H1 (cell line): Measurements from ENCODE around the gene TMEM9B. TPM values are rescaled to one million over a fixed set of nuclear protein-coding genes. Genes with fewer than 3 reads are reported as not detected.

ENCODE experiments used
- CTCF ChIA-PET: fragments of 300-600 bp; sonication (Branson Sonifier 250); formaldehyde crosslinking; loops from one replicate; lab custom pipeline; 2021; ENCODE audit not compliant: partially characterized antibody; lab: Charles Lee
- POLR2A ChIA-PET: fragments of 300-600 bp; sonication (Branson Sonifier 250); formaldehyde crosslinking; loops from one replicate; lab custom pipeline; 2021; ENCODE audit warnings: inconsistent platforms; ENCODE audit not compliant: partially characterized antibody; lab: Charles Lee
- DNase-seq, 2 experiments: peaks; one replicate each; pipeline versions ENCODE4 v3.0.0 to v3.0.0-alpha.2; 2010 to 2022; ENCODE audit warnings: low spot score in 2 of 2, low read depth in 1 of 2, mixed read lengths in 1 of 2
- FAIRE-seq: peaks from 2 replicates; lab custom pipeline; 2011; peaks lifted over from hg19 to GRCh38; lab: Jason Lieb, UNC
- H2AFZ ChIP-seq: 2 replicates; pipeline ENCODE4 v1.8.1; 2012; ENCODE audit warnings: low read length, inconsistent platforms
- H2AK5ac ChIP-seq: 2 replicates; pipeline ENCODE4 v1.6.1; 2013; ENCODE audit warnings: low read depth, low read length
- H2BK120ac ChIP-seq: replicated peaks from 2 replicates; pipeline ENCODE3; 2013; ENCODE audit warnings: low read depth, low read length, inconsistent platforms
- H2BK12ac ChIP-seq: 2 replicates; pipeline ENCODE4 v1.6.1; 2013; ENCODE audit warnings: low read depth, low read length
- H2BK15ac ChIP-seq: 2 replicates; pipeline ENCODE4 v1.6.1; 2013; ENCODE audit warnings: low read length
- H2BK20ac ChIP-seq: 2 replicates; pipeline ENCODE4 v1.6.1; 2013; ENCODE audit warnings: low read length
- H2BK5ac ChIP-seq: 2 replicates; pipeline ENCODE4 v1.6.1; 2013; ENCODE audit warnings: low read depth, low read length
- H3K14ac ChIP-seq: 2 replicates; pipeline ENCODE4 v1.6.1; 2013; ENCODE audit warnings: inconsistent platforms; ENCODE audit not compliant: insufficient read length
- H3K18ac ChIP-seq: 2 replicates; pipeline ENCODE4 v1.6.1; 2013; ENCODE audit warnings: low read length; ENCODE audit errors: extremely low read depth
- H3K23ac ChIP-seq: 2 replicates; pipeline ENCODE4 v1.6.1; 2013; ENCODE audit warnings: inconsistent platforms; ENCODE audit not compliant: insufficient read length
- H3K23me2 ChIP-seq: 2 replicates; pipeline ENCODE4 v1.6.1; 2013; ENCODE audit warnings: low read depth, low read length
- H3K27ac ChIP-seq: 2 replicates; pipeline ENCODE4 v1.6.1; 2011; ENCODE audit warnings: low read depth, low read length, inconsistent platforms
- H3K27me3 ChIP-seq, 4 experiments: replicated peaks in 1 of 4; 1 replicate in 1 of 4; 2 replicates in 3 of 4; pipeline versions ENCODE4 v1.6.1 to v1.8.1; 2011 to 2013; ENCODE audit warnings: low read length in 3 of 4, mild to moderate bottlenecking in 3 of 4, inconsistent platforms in 2 of 4, mixed read lengths in 2 of 4, moderate library complexity in 1 of 4; ENCODE audit not compliant: control insufficient read depth in 3 of 4, insufficient read depth in 3 of 4; ENCODE audit errors: extremely low read depth in 1 of 4
- H3K36me3 ChIP-seq, 4 experiments: 2 replicates each; pipeline versions ENCODE4 v1.6.1 to v1.8.1; 2011 to 2013; ENCODE audit warnings: mild to moderate bottlenecking in 4 of 4, low read length in 3 of 4, moderate library complexity in 2 of 4, control low read depth in 1 of 4, inconsistent platforms in 1 of 4; ENCODE audit not compliant: insufficient read depth in 4 of 4, control insufficient read depth in 2 of 4
- H3K4ac ChIP-seq: replicated peaks from 2 replicates; pipeline ENCODE3; 2013; ENCODE audit warnings: low read length, low read depth, mixed read lengths, inconsistent platforms; ENCODE audit not compliant: insufficient read length
- H3K4me1 ChIP-seq, 4 experiments: replicated peaks in 1 of 4; 1 replicate in 1 of 4; 2 replicates in 3 of 4; pipeline versions ENCODE4 v1.6.1 to v1.8.1; 2011 to 2013; ENCODE audit warnings: low read length in 3 of 4, inconsistent platforms in 2 of 4, mixed read lengths in 1 of 4; ENCODE audit not compliant: insufficient read depth in 4 of 4, control insufficient read depth in 3 of 4
- H3K4me2 ChIP-seq, 2 experiments: 2 replicates each; pipeline versions ENCODE4 v1.6.1 to v1.8.1; 2011 to 2013; ENCODE audit warnings: low read depth in 2 of 2, low read length in 2 of 2, control low read depth in 1 of 2, inconsistent platforms in 1 of 2, mild to moderate bottlenecking in 1 of 2; ENCODE audit not compliant: insufficient read depth in 1 of 2
- H3K4me3 ChIP-seq, 4 experiments: fragments of 200-600, 300-600 bp in 1 of 4; sonication (generic), shearing (Covaris generic), sonication (Bioruptor Twin) in 1 of 4; 2 replicates each; pipeline versions ENCODE4 v1.5.1 to v1.8.1; 2011 to 2016; ENCODE audit warnings: low read length in 4 of 4, low read depth in 3 of 4, control low read depth in 2 of 4, inconsistent platforms in 2 of 4, mild to moderate bottlenecking in 2 of 4, mixed read lengths in 1 of 4, moderate library complexity in 1 of 4; ENCODE audit not compliant: insufficient read depth in 2 of 4; ENCODE audit errors: extremely low read depth in 1 of 4
- H3K56ac ChIP-seq: replicated peaks from 2 replicates; pipeline ENCODE3; 2013; ENCODE audit warnings: low read depth, mild to moderate bottlenecking, mixed read lengths, low read length, inconsistent platforms; ENCODE audit not compliant: insufficient read length
- H3K79me1 ChIP-seq: 2 replicates; pipeline ENCODE4 v1.6.1; 2013; ENCODE audit warnings: low read depth, low read length, control low read depth
- H3K79me2 ChIP-seq, 2 experiments: 2 replicates each; pipeline versions ENCODE4 v1.6.1 to v1.8.1; 2012 to 2013; ENCODE audit warnings: low read length in 2 of 2, mild to moderate bottlenecking in 2 of 2, inconsistent platforms in 1 of 2; ENCODE audit not compliant: insufficient read depth in 2 of 2, control insufficient read depth in 1 of 2
- H3K9ac ChIP-seq, 4 experiments: replicated peaks in 1 of 4; 1 replicate in 1 of 4; 2 replicates in 3 of 4; pipeline versions ENCODE4 v1.6.1 to v1.8.1; 2011 to 2013; ENCODE audit warnings: low read depth in 3 of 4, low read length in 3 of 4, control low read depth in 2 of 4, mild to moderate bottlenecking in 2 of 4, moderate library complexity in 2 of 4, inconsistent platforms in 1 of 4; ENCODE audit errors: extremely low read depth in 1 of 4
- H3K9me3 ChIP-seq, 2 experiments: 2 replicates each; pipeline versions ENCODE4 v1.6.1 to v1.8.1; 2012 to 2013; ENCODE audit warnings: mild to moderate bottlenecking in 2 of 2, moderate library complexity in 2 of 2, control low read depth in 1 of 2, inconsistent platforms in 1 of 2, low read depth in 1 of 2, low read length in 1 of 2, mixed read lengths in 1 of 2; ENCODE audit not compliant: insufficient read depth in 2 of 2
- H4K20me1 ChIP-seq, 2 experiments: replicated peaks in 1 of 2; 2 replicates each; pipeline versions ENCODE3 to v1.8.1; 2011 to 2013; ENCODE audit warnings: inconsistent platforms in 2 of 2, low read length in 2 of 2, mild to moderate bottlenecking in 1 of 2; ENCODE audit not compliant: insufficient read depth in 2 of 2, control insufficient read depth in 1 of 2
- H4K5ac ChIP-seq: 2 replicates; pipeline ENCODE4 v1.6.1; 2013; ENCODE audit warnings: low read length, low read depth, mixed read lengths, inconsistent platforms; ENCODE audit not compliant: insufficient read length
- H4K8ac ChIP-seq: 2 replicates; pipeline ENCODE4 v1.8.0; 2013; ENCODE audit warnings: mild to moderate bottlenecking, moderate library complexity, low read length, inconsistent platforms; ENCODE audit not compliant: insufficient read depth; ENCODE audit errors: extremely low read depth
- H4K91ac ChIP-seq: replicated peaks from 2 replicates; pipeline ENCODE3; 2013; ENCODE audit warnings: low read length, mixed read lengths, inconsistent platforms; ENCODE audit not compliant: insufficient read length
- CTCF ChIP-seq, 3 experiments: IDR thresholded peaks; 1 replicate in 2 of 3; 2 replicates in 1 of 3; pipeline versions ENCODE4 v1.5.1 to v1.6.1; 2011; ENCODE audit warnings: low read length in 3 of 3, mild to moderate bottlenecking in 3 of 3, inconsistent platforms in 2 of 3, low read depth in 1 of 3, moderate library complexity in 1 of 3; ENCODE audit not compliant: insufficient read depth in 1 of 3; ENCODE audit errors: control extremely low read depth in 1 of 3
- GTF2F1 ChIP-seq: IDR thresholded peaks from 2 replicates; pipeline ENCODE4 v1.6.1; 2012; ENCODE audit warnings: low read depth, low read length, improper control_type of control experiment, borderline replicate concordance
- RAD21 ChIP-seq, 2 experiments: IDR thresholded peaks in 1 of 2; conservative IDR thresholded peaks in 1 of 2; 2 replicates each; pipeline ENCODE4 v1.6.1; 2011; ENCODE audit warnings: low read depth in 2 of 2, low read length in 2 of 2, improper control_type of control experiment in 1 of 2, inconsistent platforms in 1 of 2, mild to moderate bottlenecking in 1 of 2, moderate library complexity in 1 of 2
- WGBS, 2 experiments: shearing (Covaris generic) in 1 of 2; methylation state at CpG; one replicate each; pipeline versions ENCODE4 v1.1.6 to v1.1.7; 2013 to 2015; ENCODE audit warnings: low lambda C conversion rate in 2 of 2, mixed read lengths in 2 of 2, inconsistent platforms in 1 of 2, low coverage in 1 of 2, missing lambda C conversion rate in 1 of 2; ENCODE audit not compliant: insufficient replicate concordance in 2 of 2, insufficient coverage in 1 of 2, insufficient read length in 1 of 2; ENCODE audit errors: extremely low coverage in 1 of 2, missing lambda C conversion rate in 1 of 2; 5-methylcytosine and 5-hydroxymethylcytosine counted together
- polyA plus RNA-seq, 7 experiments: library from polyadenylated mRNA; depleted of rRNA in 3 of 7; stranded (reverse) in 5 of 7; unstranded in 2 of 7; fragments of >200 nt in 5 of 7; fragments of 200-250 nt in 2 of 7; gene quantifications; 1 replicate in 5 of 7; 2 replicates in 1 of 7; 4 replicates in 1 of 7; pipeline versions ENCODE4 v1.2.1 to v1.2.3, GENCODE V29; 2011 to 2013; ENCODE audit warnings: missing spikeins in 2 of 7, mixed read lengths in 2 of 7
- total RNA-seq: library from RNA; stranded (reverse); fragmentation: NEBNext Ultra II Directional; extraction: Animal tissue kit (Norgen Biotek cat#: 25700); gene quantifications from 2 replicates; pipeline ENCODE4 v1.2.1, GENCODE V29; 2021

TMEM9B gene
- total and polyA plus RNA-seq, 2 of the 8 experiments (the other 6 are each of a cell fraction or from before 2014, with no cell fraction given) = 8.3 to 9.4 TPM

GRCh38 chr11:8933931-8934330, 30.3 kb downstream of the TMEM9B start:
- no peaks in the 10 kb centered on the region for H3K79me2 ChIP-seq
- no peak for TF ChIP-seq GTF2F1
- TF ChIP-seq CTCF (IDR thresholded peaks at IDR 0.05; ENCODE audit: control extremely low read depth in 1 of 3, insufficient read depth in 1 of 3, low read depth in 1 of 3, low read length in 3 of 3) = peak; percentile 52 to 69 (median 61)
- TF ChIP-seq RAD21 (IDR thresholded peaks at IDR 0.05 in 1 of 2, conservative IDR thresholded peaks at IDR 0.05 in 1 of 2; ENCODE audit: low read depth in 2 of 2, low read length in 2 of 2) = peak; percentile 67 to 80
- no peaks in the 10 kb centered on the region for H3K36me3 ChIP-seq
- FAIRE-seq (peak; percentile 48), DNase-seq (no peak)
- H4K20me1 ChIP-seq = no peaks in the 10 kb centered on the region
- H2AFZ ChIP-seq = no peak overlapping the region
- no peak overlapping the region for H2BK15ac ChIP-seq
- CTCF ChIA-PET = interaction anchor here (0.7 to 2.6 kb wide), 14 partner anchors 9 to 601 kb away, joined by 3 to 14 read pairs (median 4); partner anchors contain the start of genes ASCL3 and TMEM9B
- H2BK12ac ChIP-seq = no peak overlapping the region
- no peak overlapping the region for H3K27ac ChIP-seq
- no peak overlapping the region for H3K4ac ChIP-seq
- no peak overlapping the region for H3K4me3 ChIP-seq
- no peaks in the 10 kb centered on the region for H3K9me3 ChIP-seq
- H2BK20ac ChIP-seq = no peak overlapping the region
- no peaks in the 10 kb centered on the region for H3K23me2 ChIP-seq
- no peak overlapping the region for H3K4me2 ChIP-seq
- no peak overlapping the region for H3K23ac ChIP-seq
- peaks cover 0 to 8% (median 1%) of the 10 kb centered on the region in 4 experiments; a peak in 2 of 7 replicates for H3K4me1 ChIP-seq
- H3K9ac ChIP-seq = no peak overlapping the region
- no peaks in the 10 kb centered on the region for H3K79me1 ChIP-seq
- 93% methylated on average over 6 of the region's 6 CpGs; no CpG with 5 or more reads in 1 of the 2 experiments for WGBS, 2 experiments
- H3K56ac ChIP-seq = no peak overlapping the region
- no peak overlapping the region for H2BK5ac ChIP-seq
- H3K27me3 ChIP-seq = no peaks in the 10 kb centered on the region
- H4K91ac ChIP-seq = no peak overlapping the region
- H2BK120ac ChIP-seq = no peak overlapping the region
- no peak overlapping the region for H3K18ac ChIP-seq
- no peak overlapping the region for H2AK5ac ChIP-seq
- no peak overlapping the region for H4K8ac ChIP-seq
- POLR2A ChIA-PET = interaction anchor here (0.9 to 1.2 kb wide), 3 partner anchors 9 to 245 kb away, joined by 3 to 4 read pairs (median 4); partner anchors contain the start of gene ASCL3
- no peak overlapping the region for H4K5ac ChIP-seq
- no peak overlapping the region for H3K14ac ChIP-seq
